ENCODE data around the gene CABCOCO1.

The CABCOCO1 gene

GRCh38 chr10:61662794-61663259, at the start of gene CABCOCO1:
Gene CABCOCO1 (plus strand): TSS chr10:61662929. CDS start chr10:61662973, 44 bp downstream.
- no peak within 1 kb of the TSS for H3K9ac ChIP-seq

GRCh38 chr10:61613665-61614064, 49.1 kb upstream of the CABCOCO1 start:
- no peak overlapping the region for H3K4me3 ChIP-seq
- no peak for TF ChIP-seq Cebpa-rat (IDR thresholded peaks at IDR 0.05)
- no peaks in the 10 kb centered on the region for H4K20me1 ChIP-seq
- H3K9ac ChIP-seq, result no peak overlapping the region
- no peak overlapping the region for H3K4me2 ChIP-seq
- H3K36me3 ChIP-seq, result no peaks in the 10 kb centered on the region
- H3K27ac ChIP-seq, result no peak overlapping the region
- H3K27me3 ChIP-seq, result no peaks in the 10 kb centered on the region
- no peaks in the 10 kb centered on the region for H3K4me1 ChIP-seq
- H3K9me3 ChIP-seq, result no peaks in the 10 kb centered on the region

More at GRCh38 chr10:61662794-61663259, at the start of gene CABCOCO1:
- TF ChIP-seq Cebpa-rat (IDR thresholded peaks at IDR 0.05), result no peak
- Histone ChIP-seq H3K4me2 (no peak within 1 kb of the TSS), H3K27me3 (no peaks in the 10 kb centered on the region), H4K20me1 (no peaks in the 10 kb centered on the region), H3K4me3 (no peak within 1 kb of the TSS), H3K4me1 (no peaks in the 10 kb centered on the region), H3K27ac (no peak within 1 kb of the TSS), H3K36me3 (no peaks in the 10 kb centered on the region), H3K9me3 (peaks cover 7% of the 10 kb centered on the region)

GRCh38 chr10:61616611-61617010, 46.1 kb upstream of the CABCOCO1 start:
- TF ChIP-seq Cebpa-rat (IDR thresholded peaks at IDR 0.05), result no peak
- Histone ChIP-seq H3K27ac (no peak overlapping the region), H3K36me3 (no peaks in the 10 kb centered on the region)

GRCh38 chr10:61617180-61617579, 45.5 kb upstream of the CABCOCO1 start:
- Histone ChIP-seq H3K9me3 (no peaks in the 10 kb centered on the region), H3K4me2 (no peak overlapping the region), H4K20me1 (no peaks in the 10 kb centered on the region), H3K9ac (no peak overlapping the region), H3K27ac (no peak overlapping the region), H3K4me3 (no peak overlapping the region), H3K27me3 (no peaks in the 10 kb centered on the region), H3K4me1 (no peaks in the 10 kb centered on the region), H3K36me3 (no peaks in the 10 kb centered on the region)
- TF ChIP-seq Cebpa-rat (IDR thresholded peaks at IDR 0.05), result no peak

More at GRCh38 chr10:61616611-61617010, 46.1 kb upstream of the CABCOCO1 start:
- H3K4me2 ChIP-seq, result no peak overlapping the region
- H3K9me3 ChIP-seq, result no peaks in the 10 kb centered on the region
- H3K4me1 ChIP-seq, result no peaks in the 10 kb centered on the region
- H3K27me3 ChIP-seq, result no peaks in the 10 kb centered on the region
- no peak overlapping the region for H3K9ac ChIP-seq
- no peak overlapping the region for H3K4me3 ChIP-seq
- H4K20me1 ChIP-seq, result no peaks in the 10 kb centered on the region

- H3K9me3 ChIP-seq, result no peaks in the 10 kb centered on the region
- no peak overlapping the region for H3K9ac ChIP-seq
- H3K27me3 ChIP-seq, result no peaks in the 10 kb centered on the region
- no peaks in the 10 kb centered on the region for H3K4me1 ChIP-seq
- H3K27ac ChIP-seq, result no peak overlapping the region
- no peak for TF ChIP-seq Cebpa-rat (IDR thresholded peaks at IDR 0.05)
- H4K20me1 ChIP-seq, result no peaks in the 10 kb centered on the region
- no peaks in the 10 kb centered on the region for H3K36me3 ChIP-seq
- no peak overlapping the region for H3K4me2 ChIP-seq
- no peak overlapping the region for H3K4me3 ChIP-seq
Measured at GRCh38 chr10:61617586-61617985, 45.1 kb upstream of the CABCOCO1 start.

- no peaks in the 10 kb centered on the region for H3K36me3 ChIP-seq
- H3K27me3 ChIP-seq, result no peaks in the 10 kb centered on the region
- TF ChIP-seq Cebpa-rat (IDR thresholded peaks at IDR 0.05), result no peak
- H3K4me1 ChIP-seq, result no peaks in the 10 kb centered on the region
- no peak overlapping the region for H3K27ac ChIP-seq
- no peaks in the 10 kb centered on the region for H3K9me3 ChIP-seq
- no peaks in the 10 kb centered on the region for H4K20me1 ChIP-seq
- no peak overlapping the region for H3K4me2 ChIP-seq
- no peak overlapping the region for H3K9ac ChIP-seq
- H3K4me3 ChIP-seq, result no peak overlapping the region
Measured at GRCh38 chr10:61618388-61618961, 44.3 kb upstream of the CABCOCO1 start.

GRCh38 chr10:61620506-61620905, 42.2 kb upstream of the CABCOCO1 start:
- Histone ChIP-seq H3K9ac (no peak overlapping the region), H3K27me3 (no peaks in the 10 kb centered on the region), H3K36me3 (no peaks in the 10 kb centered on the region), H3K4me2 (no peak overlapping the region), H3K9me3 (no peaks in the 10 kb centered on the region), H4K20me1 (no peaks in the 10 kb centered on the region), H3K27ac (no peak overlapping the region), H3K4me1 (no peaks in the 10 kb centered on the region), H3K4me3 (no peak overlapping the region)
- TF ChIP-seq Cebpa-rat (IDR thresholded peaks at IDR 0.05), result no peak

GRCh38 chr10:61621605-61622051, 41.1 kb upstream of the CABCOCO1 start:
- Histone ChIP-seq H3K4me3 (no peak overlapping the region), H3K36me3 (no peaks in the 10 kb centered on the region), H3K27me3 (no peaks in the 10 kb centered on the region), H4K20me1 (no peaks in the 10 kb centered on the region), H3K4me2 (no peak overlapping the region), H3K4me1 (no peaks in the 10 kb centered on the region), H3K9ac (no peak overlapping the region), H3K27ac (no peak overlapping the region), H3K9me3 (no peaks in the 10 kb centered on the region)
- no peak for TF ChIP-seq Cebpa-rat (IDR thresholded peaks at IDR 0.05)

- Histone ChIP-seq H3K4me2 (no peak overlapping the region), H3K27me3 (no peaks in the 10 kb centered on the region), H3K4me1 (no peaks in the 10 kb centered on the region), H3K9ac (no peak overlapping the region), H3K27ac (no peak overlapping the region), H3K9me3 (no peaks in the 10 kb centered on the region), H4K20me1 (no peaks in the 10 kb centered on the region), H3K36me3 (no peaks in the 10 kb centered on the region), H3K4me3 (no peak overlapping the region)
- no peak for TF ChIP-seq Cebpa-rat (IDR thresholded peaks at IDR 0.05)
Measured at GRCh38 chr10:61623161-61623560, 39.6 kb upstream of the CABCOCO1 start.

- Histone ChIP-seq H3K4me1 (no peaks in the 10 kb centered on the region), H3K9me3 (no peaks in the 10 kb centered on the region), H4K20me1 (no peaks in the 10 kb centered on the region), H3K27ac (no peak overlapping the region), H3K9ac (no peak overlapping the region), H3K4me3 (no peak overlapping the region), H3K36me3 (no peaks in the 10 kb centered on the region), H3K27me3 (no peaks in the 10 kb centered on the region), H3K4me2 (no peak overlapping the region)
- TF ChIP-seq Cebpa-rat (IDR thresholded peaks at IDR 0.05), result no peak
Measured at GRCh38 chr10:61626209-61626608, 36.5 kb upstream of the CABCOCO1 start.

- H3K27me3 ChIP-seq, result no peaks in the 10 kb centered on the region
- no peak overlapping the region for H3K4me3 ChIP-seq
- no peak overlapping the region for H3K27ac ChIP-seq
- no peak overlapping the region for H3K9ac ChIP-seq
- no peak for TF ChIP-seq Cebpa-rat (IDR thresholded peaks at IDR 0.05)
- H3K4me2 ChIP-seq, result no peak overlapping the region
- H3K4me1 ChIP-seq, result no peaks in the 10 kb centered on the region
- H3K9me3 ChIP-seq, result no peaks in the 10 kb centered on the region
- no peaks in the 10 kb centered on the region for H4K20me1 ChIP-seq
- H3K36me3 ChIP-seq, result no peaks in the 10 kb centered on the region
Measured at GRCh38 chr10:61627266-61627665, 35.5 kb upstream of the CABCOCO1 start.

Measured in BLaER1 (cell line).